ENCODE measurements around the gene VWA7.

Gene VWA7

DNA sequence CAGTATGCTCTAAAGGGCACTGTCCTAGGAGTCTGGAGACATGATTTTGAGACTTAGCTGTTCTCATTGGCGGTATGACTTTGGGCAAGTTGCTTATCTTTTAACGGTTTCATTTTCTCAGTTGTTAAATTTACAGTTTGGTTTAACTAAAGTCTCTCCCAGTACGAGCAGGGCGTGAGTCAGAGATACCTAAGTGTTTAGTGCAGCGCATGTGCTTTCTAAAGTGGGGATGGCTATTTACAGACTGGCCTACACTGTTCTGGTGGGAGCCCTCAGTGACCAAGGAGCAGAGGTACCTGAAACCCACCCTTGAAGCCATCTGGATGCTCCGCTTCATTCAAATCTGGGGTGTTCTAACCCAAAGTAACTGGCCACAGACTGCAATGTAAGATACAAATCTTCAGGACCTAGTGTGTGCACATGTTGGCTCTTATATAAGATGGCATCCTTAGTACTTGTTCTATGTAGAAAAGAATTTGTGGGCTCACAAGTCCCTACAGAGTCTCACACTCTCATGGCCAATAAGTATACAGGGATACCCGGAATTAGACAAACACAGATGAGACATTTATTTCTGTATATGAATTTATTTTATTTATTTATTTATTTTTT lies 26.6 kb downstream of the VWA7 start:
- DNase-seq = no peak

DNA sequence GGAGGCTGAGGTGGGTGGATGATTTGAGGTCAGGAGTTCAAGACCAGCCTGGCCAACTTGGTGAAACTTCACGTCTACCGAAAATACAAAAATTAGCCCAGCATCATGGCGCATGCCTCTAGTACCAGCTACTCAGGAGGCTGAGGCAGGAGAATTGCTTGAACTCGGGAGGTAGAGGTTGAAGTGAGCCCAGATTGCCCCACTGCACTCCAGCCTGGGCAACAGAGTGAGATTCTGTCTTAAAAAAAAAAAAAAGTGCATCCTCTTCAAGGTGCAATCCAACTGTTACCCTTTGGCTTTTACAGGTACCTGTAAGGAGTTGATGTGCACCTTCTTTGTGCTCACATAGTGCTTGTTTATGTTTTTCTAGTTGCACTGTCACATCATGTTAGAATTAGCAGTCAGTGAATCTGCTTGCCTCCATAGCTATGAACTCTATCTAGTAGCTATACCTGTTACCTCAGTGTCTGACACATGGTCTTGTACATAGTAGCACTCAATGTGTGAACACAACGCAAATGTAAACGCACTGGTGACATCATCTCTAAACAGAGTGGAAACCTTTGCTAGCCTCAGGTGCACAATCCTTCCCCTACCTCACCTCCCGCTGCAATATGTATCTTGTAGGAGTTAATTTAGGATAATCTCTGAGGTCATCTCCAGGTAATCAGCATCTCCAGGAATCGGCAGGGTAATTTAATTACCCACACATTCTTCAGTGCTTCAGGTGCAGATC lies 27.7 kb downstream of the VWA7 start:
- DNase-seq = no peak

DNA sequence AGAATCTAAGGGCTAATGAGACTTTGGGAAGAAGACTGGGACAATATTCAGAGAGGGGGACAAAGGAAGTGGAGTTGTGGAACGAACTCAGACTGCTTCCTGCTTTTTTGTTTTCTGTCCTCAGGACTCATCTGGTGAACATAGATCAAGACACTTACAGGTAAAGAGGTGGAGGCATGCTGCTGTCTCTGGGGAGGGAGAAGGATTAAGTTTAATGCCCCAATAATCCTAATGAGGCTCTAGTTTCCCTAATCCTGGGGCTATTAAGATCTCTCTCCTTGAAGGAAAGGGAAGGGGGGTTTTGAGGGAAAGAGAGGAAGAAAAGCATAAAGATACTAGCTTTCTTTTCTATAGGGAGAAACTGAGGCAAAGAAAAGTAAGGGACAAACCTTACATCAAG lies 32.7 kb downstream of the VWA7 start:
- DNase-seq = no peak

DNA sequence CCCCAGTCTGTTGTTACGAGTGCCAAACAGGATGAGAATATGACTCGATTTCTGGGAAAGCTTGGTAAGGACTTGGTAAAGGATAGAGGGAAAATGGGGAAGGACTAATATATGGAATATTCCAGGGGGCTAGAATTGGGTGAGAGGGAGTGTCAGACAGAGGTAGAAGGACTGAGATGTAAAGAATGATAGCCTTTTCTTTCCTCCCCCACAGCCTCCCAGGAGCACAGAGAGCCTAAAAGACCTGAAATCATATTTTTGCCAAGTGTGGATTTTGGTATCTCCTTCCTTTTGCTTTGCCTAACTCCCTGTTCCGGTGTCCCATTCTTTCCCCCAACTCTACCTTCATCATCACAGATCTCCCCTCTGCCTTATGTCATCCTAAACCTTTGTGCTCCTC lies 34.2 kb downstream of the VWA7 start:
- DNase-seq = no peak

DNA sequence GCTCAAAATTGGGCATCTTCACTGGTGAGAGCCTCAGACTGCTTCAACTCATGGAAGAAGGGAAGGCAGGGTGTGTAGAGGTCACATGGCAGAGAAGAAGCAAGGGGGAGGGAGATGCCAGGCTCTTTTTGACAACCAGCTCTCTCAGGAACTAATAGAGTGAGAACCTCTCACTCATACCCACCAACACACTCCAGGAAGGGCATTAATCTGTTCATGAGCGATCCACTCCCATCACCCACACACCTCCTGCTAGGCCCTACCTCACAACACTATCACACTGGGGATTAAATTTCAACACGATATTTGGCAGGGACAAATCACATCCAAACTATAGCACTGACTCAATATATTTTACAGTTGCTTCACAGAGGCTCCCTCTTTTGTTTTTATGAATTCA lies 35.3 kb downstream of the VWA7 start:
- no peak for DNase-seq

DNA sequence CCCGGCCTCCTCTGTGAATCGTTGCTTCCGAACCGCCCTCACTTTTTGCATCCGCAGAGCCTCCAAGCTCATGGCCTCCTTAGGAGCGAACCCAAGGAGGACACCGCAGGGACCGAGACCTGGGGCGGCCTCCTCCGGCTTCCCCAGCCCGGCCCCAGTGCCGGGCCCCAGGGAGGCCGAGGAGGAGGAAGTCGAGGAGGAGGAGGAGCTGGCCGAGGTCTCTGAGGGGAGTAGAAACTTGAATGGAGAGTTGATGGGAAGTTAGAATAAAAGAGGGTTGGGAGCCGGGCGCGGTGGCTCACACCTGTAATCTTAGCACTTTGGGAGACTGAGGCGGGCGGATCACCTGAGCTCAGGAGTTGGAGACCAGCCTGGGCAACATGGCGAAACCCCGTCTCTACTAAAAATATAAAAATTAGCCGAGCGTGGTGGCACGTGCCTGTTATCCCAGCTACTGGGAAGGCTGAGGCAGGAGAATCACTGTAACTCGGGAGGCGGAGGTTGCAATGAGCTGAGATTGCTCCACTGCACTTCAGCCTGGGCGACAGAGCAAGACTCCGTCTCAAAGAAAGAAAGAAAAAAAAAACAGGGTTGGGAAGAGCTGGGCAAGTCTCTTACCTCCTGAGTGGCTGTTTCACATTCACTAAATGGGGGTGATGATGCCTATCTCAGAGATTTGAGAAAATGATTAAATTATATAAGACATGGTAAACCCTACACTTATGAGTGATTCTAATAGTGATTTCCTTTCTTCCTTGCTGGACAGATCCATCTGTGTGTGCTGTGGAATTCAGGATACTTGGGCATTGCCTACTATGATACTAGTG lies 36.5 kb downstream of the VWA7 start:
- no peak for DNase-seq

DNA sequence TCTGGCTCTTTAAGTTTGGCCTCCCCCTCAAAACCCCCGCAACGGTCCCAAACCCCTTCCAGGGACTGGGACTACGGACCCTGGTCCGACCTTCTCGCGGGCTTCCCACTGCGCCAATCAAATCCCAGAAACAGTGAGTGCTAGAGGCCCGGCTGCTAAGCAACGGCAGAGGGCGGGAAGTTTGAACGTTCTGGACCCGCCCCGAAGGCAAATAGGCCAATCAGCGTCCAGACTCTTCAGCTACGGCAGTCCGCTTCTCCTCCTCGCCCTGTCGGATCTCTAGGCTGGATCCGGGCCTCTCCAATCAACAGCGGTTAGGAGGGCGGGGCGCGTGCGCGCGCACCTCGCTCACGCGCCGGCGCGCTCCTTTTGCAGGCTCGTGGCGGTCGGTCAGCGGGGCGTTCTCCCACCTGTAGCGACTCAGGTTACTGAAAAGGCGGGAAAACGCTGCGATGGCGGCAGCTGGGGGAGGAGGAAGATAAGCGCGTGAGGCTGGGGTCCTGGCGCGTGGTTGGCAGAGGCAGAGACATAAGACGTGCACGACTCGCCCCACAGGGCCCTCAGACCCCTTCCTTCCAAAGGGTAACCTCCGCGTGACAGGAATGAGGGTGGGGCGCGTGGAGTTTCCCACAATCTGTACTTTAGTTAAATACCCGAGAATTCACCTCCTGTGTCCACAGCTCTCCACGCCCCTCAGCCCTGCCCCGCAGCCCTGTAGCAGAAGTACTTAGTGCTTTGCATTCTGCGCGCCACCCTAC lies 37.3 kb downstream of the VWA7 start, which contains the start of gene MSH5:
TSS of gene MSH5 (plus strand) at position 367 of the 758 bp plus-strand sequence. CDS start 462 bp downstream, outside the sequence.
- no peak for DNase-seq

DNA sequence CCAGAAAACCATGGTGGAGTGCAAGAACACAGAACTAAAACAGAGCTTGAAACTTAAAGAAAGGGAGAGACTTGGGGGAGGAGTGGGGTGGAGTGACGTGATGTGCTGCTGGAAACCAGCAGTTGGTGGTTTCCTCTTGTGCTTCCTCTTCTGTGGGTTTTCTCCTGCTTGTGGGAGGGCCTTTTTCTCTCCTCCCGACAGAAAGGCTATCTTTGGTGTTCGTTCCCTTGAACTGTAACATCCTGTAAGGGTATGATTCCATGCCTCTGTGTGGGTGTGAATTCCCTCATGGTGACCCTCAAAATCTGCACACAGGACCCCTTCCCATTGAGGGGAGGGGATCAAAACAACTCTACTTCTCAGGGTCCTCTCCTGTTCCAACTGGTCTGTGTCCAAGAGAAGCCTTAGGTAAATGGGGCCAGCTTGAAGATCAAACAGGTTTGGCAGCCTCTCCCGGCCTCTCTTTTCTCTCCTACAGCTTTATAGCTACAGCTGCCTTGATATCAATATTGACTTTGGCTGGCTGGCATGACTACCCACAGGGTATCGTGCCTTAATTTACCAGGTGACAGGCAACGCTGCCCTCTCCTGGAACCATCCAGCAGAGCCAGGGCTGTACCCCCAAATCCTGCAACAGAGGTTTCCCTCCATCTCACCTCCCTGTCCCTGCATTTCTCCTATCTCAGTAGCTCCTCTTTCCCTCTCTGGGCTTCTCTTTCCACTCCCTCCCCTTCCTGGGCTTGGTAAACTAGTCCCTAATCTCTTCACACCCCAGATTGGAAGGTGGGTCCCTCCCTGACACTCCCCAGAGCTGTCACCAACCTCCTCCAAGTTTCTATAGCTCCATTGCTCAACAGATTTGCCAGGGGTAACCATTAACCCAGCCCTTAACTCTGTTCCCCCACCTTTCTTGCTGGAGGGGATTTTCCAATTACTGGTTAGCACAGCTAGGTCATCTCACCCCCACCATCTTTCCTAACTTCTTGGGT lies 38.8 kb downstream of the VWA7 start:
- DNase-seq = no peak

DNA sequence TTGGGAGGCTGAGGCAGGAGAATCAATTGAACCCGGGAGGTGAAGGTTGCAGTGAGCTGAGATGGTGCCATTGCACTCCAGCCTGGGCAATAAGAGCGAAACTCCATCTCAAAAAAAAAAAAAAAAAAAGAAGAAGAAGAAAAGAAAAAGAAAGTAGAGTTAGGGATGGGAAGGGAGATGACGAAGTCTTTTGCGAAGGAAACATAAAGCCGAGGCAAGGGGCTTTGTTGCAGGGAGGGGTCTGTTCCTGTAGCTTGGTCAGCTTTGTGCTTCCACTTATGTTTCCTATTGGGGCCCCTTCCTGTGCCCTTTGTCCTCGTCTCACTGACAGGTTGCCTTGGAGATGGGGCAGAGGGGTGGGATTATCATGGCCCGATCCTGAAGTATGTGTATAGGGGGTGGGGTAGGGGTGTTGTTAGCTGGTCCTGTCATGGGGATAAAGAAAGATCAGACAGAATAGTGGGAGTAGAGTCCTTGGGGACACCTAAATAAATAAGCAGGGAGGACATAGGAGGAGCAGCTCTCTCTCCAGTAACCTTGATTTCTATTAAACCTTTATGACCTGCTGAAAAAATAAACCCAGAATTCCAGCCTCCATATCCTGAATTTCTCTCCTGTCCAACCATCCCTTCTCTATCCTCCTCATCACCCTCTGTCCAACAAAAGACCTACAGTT lies 39.7 kb downstream of the VWA7 start:
- DNase-seq = no peak

DNA sequence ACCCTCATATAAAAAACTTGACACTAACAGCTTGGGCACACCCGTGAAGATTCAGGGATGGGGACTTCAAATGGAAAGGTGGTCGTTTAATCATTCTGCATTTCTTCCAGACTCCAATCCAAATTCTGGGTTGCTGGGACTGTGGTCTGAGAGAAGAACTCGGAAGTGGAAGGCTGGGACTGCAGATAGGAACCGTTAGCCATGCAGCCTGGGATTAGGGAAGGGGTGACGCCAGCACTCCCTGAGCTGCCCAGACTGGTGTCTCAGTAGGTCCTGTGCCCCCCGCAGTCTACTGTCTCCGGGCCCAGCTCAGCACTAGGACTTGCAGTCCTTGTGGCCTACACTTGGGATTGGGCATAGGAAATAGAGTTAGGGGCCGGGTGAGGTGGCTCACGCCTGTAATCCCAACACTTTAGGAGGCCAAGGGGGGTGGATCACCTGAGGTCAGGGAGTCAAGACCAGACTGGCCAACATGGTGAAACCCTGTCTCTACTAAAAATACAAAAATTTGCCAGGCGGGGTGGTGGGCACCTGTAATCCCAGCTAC lies 40.3 kb downstream of the VWA7 start:
- no peak for DNase-seq

DNA sequence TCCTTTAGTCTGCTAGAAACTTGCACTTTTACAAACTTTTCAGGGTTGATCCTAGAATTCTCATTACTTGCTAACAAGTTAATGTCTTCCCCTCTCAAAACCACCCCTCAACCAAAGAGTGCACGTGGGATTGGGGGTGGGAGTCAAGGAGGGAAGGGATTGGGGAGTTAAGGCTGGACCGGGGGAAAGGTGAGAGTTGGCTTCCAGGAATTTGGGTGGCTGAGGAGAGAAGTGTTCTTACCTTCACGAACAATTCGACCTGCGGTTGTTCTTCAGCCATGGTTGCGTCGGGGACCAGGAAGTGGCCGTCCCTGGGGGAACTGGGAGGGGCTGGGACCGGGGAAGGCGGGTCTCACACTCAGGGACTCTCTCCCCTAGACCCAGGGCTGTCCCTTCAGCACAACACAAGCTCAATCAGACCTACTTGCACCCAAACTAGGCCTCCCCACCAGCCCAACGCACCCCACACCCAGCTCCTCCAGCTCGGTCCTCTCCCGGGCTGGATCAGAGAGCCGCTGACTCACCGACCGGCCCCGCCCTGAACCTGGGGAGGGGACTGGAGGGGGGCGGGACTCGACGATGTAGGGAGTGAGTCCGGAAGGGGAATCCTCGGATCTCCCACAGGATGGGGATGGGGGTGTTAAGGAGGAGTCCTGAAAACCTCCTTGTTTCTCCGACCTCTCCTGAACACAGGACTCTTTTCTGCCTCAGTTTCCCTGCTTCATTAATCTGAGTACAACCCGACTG lies 40.9 kb downstream of the VWA7 start, which contains the start of gene CLIC1:
TSS of gene CLIC1 (minus strand) at position 510 of the 747 bp plus-strand sequence. CDS start at position 280, 230 bp downstream.
- DNase-seq = no peak

DNA sequence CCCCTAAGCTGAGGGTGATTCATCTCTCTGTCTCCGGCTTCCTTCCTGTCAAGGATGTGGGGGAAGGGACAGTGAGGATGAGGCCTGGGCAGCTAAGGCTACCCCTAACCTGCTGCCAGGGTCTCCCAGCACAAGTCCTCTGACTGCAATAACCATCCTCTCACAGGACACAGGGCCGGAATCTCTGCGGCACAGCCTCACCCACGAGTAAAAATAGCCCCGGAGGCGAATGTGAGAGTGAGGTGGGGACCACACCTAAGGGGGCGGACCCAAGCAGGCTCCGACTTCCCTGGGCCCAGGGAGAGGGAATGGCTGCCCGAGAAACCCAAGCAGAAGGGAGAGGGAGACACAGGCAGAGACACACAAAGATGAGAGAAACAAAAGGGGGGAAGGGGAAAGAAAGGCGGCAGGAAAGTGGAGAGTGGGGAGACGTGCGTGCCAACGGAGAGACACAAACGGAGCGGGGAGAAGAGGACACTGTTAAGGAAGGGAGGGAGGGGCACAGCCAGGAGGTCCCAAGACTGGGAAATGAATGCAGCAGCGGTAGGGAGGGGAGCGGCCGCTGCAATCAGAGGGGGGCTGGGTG lies 42.2 kb downstream of the VWA7 start:
- no peak for DNase-seq

DNA sequence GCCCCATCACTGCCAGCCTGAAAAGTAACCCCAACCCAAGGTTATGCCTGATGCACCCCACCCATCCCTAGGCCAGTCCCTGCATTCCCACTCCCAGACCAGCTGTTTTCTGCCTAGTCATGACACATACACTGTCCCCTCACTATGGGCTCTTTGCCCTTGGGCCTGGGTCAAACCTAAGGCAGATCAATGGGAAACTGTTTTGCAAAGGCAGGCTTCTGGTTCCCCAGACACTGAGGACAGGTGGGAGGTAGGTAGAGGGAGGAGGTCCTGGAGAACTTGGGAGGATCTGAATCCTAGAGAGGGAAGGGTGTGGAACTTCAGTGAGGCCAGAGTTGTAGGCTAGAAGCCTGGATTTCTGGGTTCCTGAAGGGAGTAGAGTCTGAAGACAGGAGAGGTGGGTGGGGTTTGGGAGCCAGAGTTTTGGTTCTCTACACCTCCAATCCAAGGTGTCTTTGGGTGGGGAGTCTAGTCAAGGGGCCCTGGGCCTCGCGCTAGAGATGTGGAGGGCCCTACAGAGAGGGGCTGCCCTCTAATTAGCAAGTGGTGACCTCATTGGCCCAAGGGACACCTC lies 42.8 kb downstream of the VWA7 start:
- no peak for DNase-seq

DNA sequence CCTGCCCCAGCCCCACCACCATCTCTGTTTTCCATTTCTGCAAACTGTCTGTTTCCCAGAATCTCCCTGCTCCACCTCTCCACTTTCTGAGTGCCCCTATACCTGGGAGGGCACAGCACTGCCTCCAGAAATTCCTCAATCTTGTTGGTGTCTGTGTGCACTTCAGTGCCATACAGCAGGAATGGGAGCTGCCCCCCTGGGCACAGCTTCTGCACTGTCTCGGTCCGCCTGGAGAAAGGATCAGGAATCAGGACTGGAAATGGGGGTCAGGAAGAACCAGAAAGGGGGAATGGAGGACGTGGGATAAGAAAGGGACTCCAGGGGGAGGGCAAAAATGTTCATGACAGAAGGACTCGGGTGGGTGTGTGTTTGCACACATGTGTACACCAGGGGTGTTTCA lies 43.4 kb downstream of the VWA7 start:
- DNase-seq = no peak

DNA sequence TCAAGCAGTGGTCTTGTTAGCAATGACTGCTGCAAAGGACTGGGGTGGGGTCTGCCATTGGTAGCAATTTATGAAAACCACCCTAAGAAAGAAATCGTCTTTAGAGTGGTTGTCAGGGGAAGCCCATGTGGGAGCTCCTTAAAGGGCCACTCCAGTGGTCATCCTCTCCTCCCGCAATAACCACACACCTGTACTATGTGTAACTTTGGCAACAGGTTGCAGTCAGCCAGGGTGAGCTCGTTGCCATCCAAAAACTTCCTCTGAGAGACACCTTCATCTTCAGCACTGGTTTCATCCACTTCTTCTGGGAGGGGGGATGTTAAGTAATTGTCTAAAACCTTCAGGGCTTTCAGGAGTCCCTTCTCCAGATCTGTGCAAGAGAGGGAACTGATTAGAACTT lies 45.1 kb downstream of the VWA7 start:
- DNase-seq = no peak

DNA sequence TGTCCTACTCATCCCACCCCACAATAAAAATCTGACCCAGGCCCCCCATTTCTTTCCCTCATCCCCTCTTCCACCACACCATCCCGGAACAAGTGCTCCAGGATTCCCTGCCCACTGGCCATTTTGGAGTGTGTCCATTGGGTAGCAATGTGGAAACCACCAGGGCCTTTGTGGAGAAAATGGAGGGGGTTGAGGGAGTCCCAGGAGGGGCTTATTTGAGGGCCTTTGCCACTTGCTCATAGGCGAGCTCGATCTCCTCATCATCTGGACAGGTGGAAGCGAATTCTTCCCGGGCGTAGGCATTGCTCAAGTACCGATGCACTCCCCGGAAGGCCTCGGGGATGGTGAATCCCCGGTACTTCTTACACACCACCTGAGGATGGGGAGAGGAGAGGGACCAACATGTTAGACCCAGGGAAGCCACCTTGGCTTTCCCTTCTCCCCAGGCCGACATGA lies 46.5 kb downstream of the VWA7 start:
- no peak for DNase-seq

DNA sequence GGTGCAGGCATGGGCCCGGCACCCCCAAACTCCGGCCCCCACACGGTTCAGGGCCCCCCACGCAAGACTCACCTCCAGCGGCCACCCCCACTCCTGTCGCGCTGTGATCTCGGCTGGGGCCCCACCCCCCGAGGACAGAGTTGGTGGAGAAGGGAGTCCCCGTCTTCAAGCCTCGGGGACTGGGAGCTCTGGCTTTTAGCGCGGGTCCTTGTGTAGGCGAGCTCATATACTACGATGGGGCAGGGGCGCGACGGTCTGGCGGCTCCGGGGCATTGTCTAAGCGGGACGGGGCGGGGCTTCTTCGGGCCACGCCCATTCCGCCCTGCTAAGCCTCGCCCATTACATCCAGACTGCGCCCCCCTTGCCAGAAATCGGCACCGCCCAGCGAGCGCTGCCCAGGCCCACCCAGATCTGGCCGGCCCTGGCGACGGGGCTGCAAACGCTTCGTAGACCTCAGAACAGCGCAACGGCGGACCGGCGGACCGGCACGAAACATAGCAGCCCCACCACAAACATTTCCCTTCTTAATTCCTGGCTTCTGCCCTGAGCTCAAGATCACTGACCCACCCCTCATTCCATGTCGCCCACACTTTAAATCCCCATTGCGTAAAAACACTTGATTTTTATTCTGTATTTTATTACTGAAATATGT lies 47.0 kb downstream of the VWA7 start:
- DNase-seq = no peak

DNA sequence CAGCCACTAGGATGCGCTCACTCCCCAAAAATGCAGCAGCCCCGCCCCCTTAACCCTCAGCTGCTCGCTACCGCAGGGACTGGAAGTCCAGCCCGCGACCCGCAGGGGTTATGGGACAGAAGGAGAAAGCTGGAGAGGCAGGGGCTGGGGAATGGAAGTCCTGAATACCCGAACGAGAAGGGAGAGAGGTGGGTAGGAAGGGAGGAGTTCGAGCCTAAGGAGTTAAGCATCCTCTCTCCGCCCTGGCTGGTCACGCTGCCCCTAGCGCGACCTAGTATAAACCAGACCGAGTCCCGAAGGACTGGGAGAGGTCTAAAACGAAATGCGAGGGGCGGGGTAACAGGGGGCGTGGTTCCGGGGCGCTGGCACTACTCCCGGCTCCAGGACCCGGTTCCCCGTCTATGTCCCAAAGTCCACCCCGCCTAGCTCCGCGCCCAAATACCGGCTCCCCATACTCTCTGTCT lies 47.6 kb downstream of the VWA7 start:
- no peak for DNase-seq

Measured in NCI-H2107 (cell line).